Neuronal stem cell (in vitro differentiated cells): ENCODE measurements around the gene GSTM4.
"Not testable (repeated sequence)": the region's sequence is repeated elsewhere in the genome, so short reads cannot be mapped to it uniquely, and the experiment has no call there.

Experiments
- DNase-seq: peaks from one replicate; pipeline ENCODE4 v3.0.0-alpha.2; 2013; ENCODE audit warnings: low spot score
- H2AFZ ChIP-seq: one replicate; pipeline ENCODE4 v1.6.1; 2013; ENCODE audit warnings: mild to moderate bottlenecking, low read length, inconsistent platforms
- H2AK5ac ChIP-seq: 2 replicates; pipeline ENCODE4 v1.6.1; 2013; ENCODE audit warnings: low read depth, mild to moderate bottlenecking, inconsistent platforms, low read length, moderate library complexity, mixed read lengths
- H2BK120ac ChIP-seq: 2 replicates; pipeline ENCODE4 v1.6.1; 2013; ENCODE audit warnings: low read depth, mild to moderate bottlenecking, inconsistent platforms, low read length, moderate library complexity, mixed read lengths
- H2BK12ac ChIP-seq: one replicate; pipeline ENCODE4 v1.6.1; 2013; ENCODE audit warnings: low read length, inconsistent platforms
- H2BK15ac ChIP-seq: 2 replicates; pipeline ENCODE4 v1.6.1; 2013; ENCODE audit warnings: mild to moderate bottlenecking, low read length, inconsistent platforms, mixed read lengths
- H2BK5ac ChIP-seq: one replicate; pipeline ENCODE4 v1.6.1; 2013; ENCODE audit warnings: inconsistent platforms, mild to moderate bottlenecking, low read length, moderate library complexity
- H3K14ac ChIP-seq: one replicate; pipeline ENCODE4 v1.6.1; 2013; ENCODE audit warnings: low read length, inconsistent platforms
- H3K18ac ChIP-seq: 2 replicates; pipeline ENCODE4 v1.6.1; 2013; ENCODE audit warnings: low read length, inconsistent platforms
- H3K23ac ChIP-seq: 2 replicates; pipeline ENCODE4 v1.6.1; 2013; ENCODE audit warnings: low read depth, mild to moderate bottlenecking, mixed read lengths, low read length, inconsistent platforms; ENCODE audit not compliant: poor library complexity
- H3K27ac ChIP-seq: replicated peaks from 3 replicates; pipeline ENCODE4 v1.5.1; 2013; ENCODE audit warnings: low read length, inconsistent platforms
- H3K27me3 ChIP-seq, 3 experiments: 2 replicates each; pipeline ENCODE4 v1.6.1; 2013; ENCODE audit warnings: low read length in 3 of 3, mild to moderate bottlenecking in 2 of 3, inconsistent platforms in 1 of 3, low read depth in 1 of 3, mixed read lengths in 1 of 3, moderate library complexity in 1 of 3; ENCODE audit not compliant: control insufficient read depth in 3 of 3, insufficient read depth in 3 of 3
- H3K36me3 ChIP-seq, 2 donors: replicated peaks in 1 of 2; 2 replicates each; pipeline ENCODE4 v1.6.1; 2013; ENCODE audit warnings: low read length in 2 of 2; ENCODE audit not compliant: control insufficient read depth in 2 of 2, insufficient read depth in 2 of 2
- H3K4ac ChIP-seq: 2 replicates; pipeline ENCODE4 v1.6.1; 2013; ENCODE audit warnings: inconsistent platforms, mild to moderate bottlenecking, low read length, moderate library complexity
- H3K4me1 ChIP-seq, 2 donors: 1 replicate in 1 of 2; 2 replicates in 1 of 2; pipeline ENCODE4 v1.6.1; 2013; ENCODE audit warnings: low read length in 2 of 2, low read depth in 1 of 2; ENCODE audit not compliant: control insufficient read depth in 2 of 2, insufficient read depth in 1 of 2
- H3K4me2 ChIP-seq: one replicate; pipeline ENCODE4 v1.6.1; 2013; ENCODE audit warnings: mild to moderate bottlenecking, low read length, inconsistent platforms; ENCODE audit not compliant: insufficient read depth, poor library complexity, severe bottlenecking
- H3K4me3 ChIP-seq, 2 donors: 2 replicates each; pipeline ENCODE4 v1.5.1; 2013; ENCODE audit warnings: low read length in 2 of 2, mild to moderate bottlenecking in 2 of 2, inconsistent platforms in 1 of 2, moderate library complexity in 1 of 2
- H3K79me1 ChIP-seq: one replicate; pipeline ENCODE4 v1.6.1; 2013; ENCODE audit warnings: low read depth, mild to moderate bottlenecking, inconsistent platforms, low read length, moderate library complexity
- H3K9ac ChIP-seq: one replicate; pipeline ENCODE4 v1.6.1; 2013; ENCODE audit warnings: mild to moderate bottlenecking, low read depth, low read length, inconsistent platforms; ENCODE audit not compliant: poor library complexity
- H3K9me3 ChIP-seq, 2 donors: replicated peaks in 1 of 2; 2 replicates each; pipeline versions ENCODE3 to v1.6.1; 2013; ENCODE audit warnings: low read length in 2 of 2, mild to moderate bottlenecking in 2 of 2, inconsistent platforms in 1 of 2, low read depth in 1 of 2, mixed read lengths in 1 of 2, moderate library complexity in 1 of 2; ENCODE audit not compliant: control insufficient read depth in 2 of 2, insufficient read depth in 1 of 2
- H4K8ac ChIP-seq: one replicate; pipeline ENCODE4 v1.6.1; 2013; ENCODE audit warnings: low read depth, mild to moderate bottlenecking, inconsistent platforms, low read length, moderate library complexity
- H4K91ac ChIP-seq: one replicate; pipeline ENCODE4 v1.6.1; 2013; ENCODE audit warnings: low read length, low read depth, mild to moderate bottlenecking, inconsistent platforms; ENCODE audit not compliant: poor library complexity
- WGBS, 2 donors: extraction: QIAGEN DNeasy Blood & Tissue Kit; methylation state at CpG; one replicate each; pipeline ENCODE4 v1.1.7; 2013; ENCODE audit warnings: missing lambda C conversion rate in 2 of 2, mixed read lengths in 1 of 2; ENCODE audit not compliant: insufficient read length in 2 of 2, insufficient replicate concordance in 1 of 2; ENCODE audit errors: extremely low coverage in 2 of 2; 5-methylcytosine and 5-hydroxymethylcytosine counted together

Gene GSTM4

DNA sequence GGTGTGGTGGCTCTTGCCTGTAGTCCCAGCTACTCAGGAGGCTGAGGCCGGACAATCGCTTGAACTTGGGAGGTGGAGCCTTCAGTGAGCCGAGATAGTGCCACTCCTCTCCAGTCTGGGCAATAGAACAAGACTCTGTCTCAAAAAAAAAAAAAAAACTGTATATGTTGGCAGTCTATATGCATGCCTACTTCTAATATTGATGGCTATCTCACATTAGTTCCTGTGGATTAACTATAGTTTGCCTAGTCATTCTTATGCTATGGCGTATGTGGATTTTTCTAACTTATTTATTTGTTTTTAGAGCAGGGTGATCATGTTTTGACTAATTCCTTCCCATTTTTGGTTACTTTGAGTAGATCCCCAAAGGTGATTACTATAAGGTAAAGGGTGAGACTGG is 41.2 kb downstream of the GSTM4 start:
- H3K27me3 ChIP-seq = no peaks in the 10 kb centered on the region
- no peak overlapping the region for H2BK12ac ChIP-seq
- H3K18ac ChIP-seq = no peak overlapping the region
- no peak overlapping the region for H2BK15ac ChIP-seq
- no CpG with 5 or more reads among the region's 4 CpGs for WGBS, 2 donors
- H2AFZ ChIP-seq = no peak overlapping the region
- H3K9ac ChIP-seq = no peak overlapping the region
- no peak overlapping the region for H4K8ac ChIP-seq
- H3K4me3 ChIP-seq = no peak overlapping the region
- no peak overlapping the region for H2BK5ac ChIP-seq
- no peak overlapping the region for H2BK120ac ChIP-seq
- no peaks in the 10 kb centered on the region for H3K4me1 ChIP-seq
- H3K23ac ChIP-seq = no peak overlapping the region
- no peak overlapping the region for H3K27ac ChIP-seq
- H3K4me2 ChIP-seq = no peak overlapping the region
- H3K14ac ChIP-seq = no peak overlapping the region
- no peak overlapping the region for H2AK5ac ChIP-seq
- H4K91ac ChIP-seq = no peak overlapping the region
- H3K36me3 ChIP-seq = no peaks in the 10 kb centered on the region
- no peak overlapping the region for H3K4ac ChIP-seq
- no peak for DNase-seq
- no peaks in the 10 kb centered on the region for H3K9me3 ChIP-seq
- no peaks in the 10 kb centered on the region for H3K79me1 ChIP-seq

DNA sequence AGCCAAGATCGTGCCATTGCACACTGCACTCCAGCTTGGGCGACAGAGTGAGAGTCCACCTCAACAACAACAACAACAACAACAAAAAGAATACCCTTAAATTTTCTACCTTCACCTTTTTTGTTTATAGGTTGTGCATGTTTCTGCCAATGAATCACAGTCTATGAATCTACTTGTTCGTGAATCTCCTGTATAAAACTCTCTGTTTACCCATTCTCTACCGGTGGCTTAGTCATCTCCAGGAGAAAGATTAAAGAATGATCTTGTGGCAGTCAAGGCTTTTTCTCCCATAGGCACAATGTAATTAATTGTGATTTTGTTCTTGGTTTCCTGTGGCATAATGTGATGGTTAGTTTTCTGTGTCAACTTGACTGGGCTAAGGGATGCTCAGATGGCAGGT is 42.0 kb downstream of the GSTM4 start:
- not testable (repeated sequence) for H3K23ac ChIP-seq, H3K18ac ChIP-seq, H2AK5ac ChIP-seq, H3K27ac ChIP-seq, H3K9me3 ChIP-seq, H4K91ac ChIP-seq, H3K36me3 ChIP-seq, H3K27me3 ChIP-seq, H3K79me1 ChIP-seq, DNase-seq, H3K4me1 ChIP-seq, H3K4ac ChIP-seq, H2BK12ac ChIP-seq, H4K8ac ChIP-seq, H3K4me3 ChIP-seq, H2BK15ac ChIP-seq, H2BK120ac ChIP-seq, H3K4me2 ChIP-seq, H3K14ac ChIP-seq, H3K9ac ChIP-seq, H2AFZ ChIP-seq, H2BK5ac ChIP-seq
- WGBS, 2 donors = no CpG with 5 or more reads among the region's 4 CpGs

DNA sequence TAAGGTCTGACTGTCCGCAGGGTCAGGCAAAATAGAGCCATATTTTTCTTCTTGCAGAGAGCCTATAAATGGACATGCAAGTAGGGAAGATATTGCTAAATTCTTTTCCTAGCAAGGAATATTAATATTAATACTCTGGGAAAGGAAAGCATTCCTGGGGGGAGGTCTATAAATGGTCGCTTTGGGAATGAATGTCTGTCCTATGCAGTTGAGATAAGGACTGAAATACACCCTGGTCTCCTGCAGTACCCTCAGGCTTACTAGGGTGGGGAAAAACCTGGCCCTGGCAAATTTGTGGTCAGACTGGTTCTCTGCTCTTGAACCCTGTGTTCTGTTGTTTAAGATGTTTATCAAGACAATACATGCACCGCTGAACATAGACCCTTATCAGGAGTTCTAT is 47.0 kb downstream of the GSTM4 start:
- H3K14ac ChIP-seq, H2AK5ac ChIP-seq, H2BK12ac ChIP-seq, H3K4ac ChIP-seq, H4K8ac ChIP-seq, H3K79me1 ChIP-seq, H3K4me2 ChIP-seq, H3K9ac ChIP-seq, H2BK15ac ChIP-seq, H2BK5ac ChIP-seq, H3K18ac ChIP-seq, H2BK120ac ChIP-seq, H3K36me3 ChIP-seq, H3K23ac ChIP-seq, H3K9me3 ChIP-seq, H3K4me3 ChIP-seq, DNase-seq, H3K27me3 ChIP-seq, H3K4me1 ChIP-seq, H4K91ac ChIP-seq, H2AFZ ChIP-seq, H3K27ac ChIP-seq: not testable (repeated sequence)
- no CpG with 5 or more reads among the region's 3 CpGs for WGBS, 2 donors

DNA sequence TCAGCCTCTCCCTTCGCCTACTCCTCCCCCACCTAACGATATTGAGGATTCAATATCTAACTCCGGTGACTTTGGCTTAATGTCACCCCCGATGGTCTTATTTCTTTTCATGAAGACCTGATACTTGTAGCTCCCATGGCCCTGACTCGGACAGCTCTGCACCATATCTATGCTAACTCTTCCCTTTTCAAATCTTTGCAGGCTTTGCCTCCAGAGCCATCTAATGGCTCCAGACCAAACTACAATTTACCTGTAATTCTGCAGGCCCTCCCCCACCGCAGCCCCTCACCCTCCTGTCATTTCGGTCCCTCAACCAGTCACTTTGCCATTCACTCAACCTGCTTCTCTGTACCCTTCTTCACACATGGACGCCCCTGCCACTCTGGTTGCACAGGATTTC is 48.3 kb downstream of the GSTM4 start:
- Histone ChIP-seq H2BK15ac (no peak overlapping the region), H2AFZ (no peak overlapping the region), H3K4me3 (no peak overlapping the region), H3K23ac (no peak overlapping the region), H3K27me3 (no peaks in the 10 kb centered on the region), H3K27ac (no peak overlapping the region), H3K14ac (no peak overlapping the region), H3K4me1 (no peaks in the 10 kb centered on the region), H2AK5ac (no peak overlapping the region), H3K36me3 (no peaks in the 10 kb centered on the region), H3K79me1 (no peaks in the 10 kb centered on the region), H3K4me2 (no peak overlapping the region), H2BK5ac (no peak overlapping the region), H3K18ac (no peak overlapping the region), H3K4ac (no peak overlapping the region), H4K8ac (no peak overlapping the region), H4K91ac (no peak overlapping the region), H3K9ac (no peak overlapping the region), H3K9me3 (no peaks in the 10 kb centered on the region), H2BK120ac (no peak overlapping the region), H2BK12ac (no peak overlapping the region)
- no peak for DNase-seq
- no CpG with 5 or more reads among the region's 8 CpGs for WGBS, 2 donors
